HFFc6 (cell line): ENCODE data around the gene DDX4. TPM values are rescaled to one million over a fixed set of nuclear protein-coding genes. Genes with fewer than 3 reads are reported as not detected.
"Not testable (repeated sequence)": the region's sequence is repeated elsewhere in the genome, so short reads cannot be mapped to it uniquely, and the experiment has no call there.

Experiments used
- DNase-seq: peaks from one replicate; pipeline ENCODE4 v3.0.0-alpha.2; 2018
- H3K27ac Mint-ChIP-seq: 2 replicates; pipeline ENCODE4 v1.8.0; 2020; ENCODE audit warnings: mild to moderate bottlenecking, mixed read lengths
- H3K27me3 Mint-ChIP-seq: 2 replicates; pipeline ENCODE4 v1.8.0; 2021; ENCODE audit warnings: mild to moderate bottlenecking, moderate library complexity, mixed read lengths; ENCODE audit not compliant: insufficient read depth
- H3K36me3 Mint-ChIP-seq: 2 replicates; pipeline ENCODE4 v1.8.0; 2021; ENCODE audit warnings: low read depth, mixed read lengths
- H3K4me1 Mint-ChIP-seq: 2 replicates; pipeline ENCODE4 v1.8.0; 2020; ENCODE audit warnings: low read depth, mixed read lengths
- H3K4me3 Mint-ChIP-seq: 2 replicates; pipeline ENCODE4 v1.8.0; 2020; ENCODE audit warnings: mild to moderate bottlenecking, moderate library complexity, mixed read lengths
- H3K9me3 Mint-ChIP-seq: 2 replicates; pipeline ENCODE4 v1.8.0; 2020; ENCODE audit warnings: mild to moderate bottlenecking, mixed read lengths
- CTCF ChIP-seq: fragments of 200-600 bp; sonication (generic); IDR thresholded peaks from 2 replicates; pipeline ENCODE4 v1.5.0; 2021; ENCODE audit warnings: antibody characterized with exemption, mild to moderate bottlenecking
- total RNA-seq, 6 experiments: library from RNA; stranded (reverse); fragmentation: NEBNext Ultra II Directional; extraction: Animal tissue kit (Norgen Biotek cat#: 25700); gene quantifications; 2 replicates in 1 of 6; 3 replicates in 5 of 6; pipeline ENCODE4 v1.2.3, GENCODE V29; 2021

Gene DDX4
- total RNA-seq, 6 experiments from 2014 or later = not detected

GRCh38 chr5:55771175-55771655 is 33.4 kb downstream of the DDX4 start:
- no peak for DNase-seq
- no peak for TF ChIP-seq CTCF
- Mint-ChIP-seq H3K36me3 (no peaks in the 10 kb centered on the region), H3K4me3 (no peak overlapping the region), H3K9me3 (no peaks in the 10 kb centered on the region), H3K27me3 (peaks cover 11% of the 10 kb centered on the region), H3K4me1 (no peaks in the 10 kb centered on the region), H3K27ac (no peak overlapping the region)

DNA sequence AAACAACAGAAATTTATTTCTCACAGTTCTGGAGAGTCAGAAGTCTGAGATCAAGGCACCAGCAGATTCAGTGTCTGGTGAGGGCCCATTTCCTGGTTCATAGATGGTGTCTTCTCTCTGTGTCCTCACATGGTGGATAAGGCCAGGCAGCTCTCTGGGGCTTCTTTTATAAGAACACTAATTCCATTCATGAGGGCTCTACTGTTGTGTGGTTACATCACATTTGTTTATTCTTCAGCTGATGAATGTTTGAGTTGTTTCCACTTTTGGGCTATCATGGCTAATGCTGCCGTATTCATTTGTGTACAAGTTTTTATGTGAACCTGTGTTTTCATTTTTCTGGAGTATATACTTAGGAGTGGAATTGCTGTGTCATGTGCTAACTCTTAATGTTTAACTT is 35.2 kb downstream of the DDX4 start:
- Mint-ChIP-seq H3K4me3 (no peak overlapping the region), H3K36me3 (no peaks in the 10 kb centered on the region), H3K27ac (no peak overlapping the region), H3K4me1 (no peaks in the 10 kb centered on the region), H3K9me3 (no peaks in the 10 kb centered on the region), H3K27me3 (peaks cover 23% of the 10 kb centered on the region)
- TF ChIP-seq CTCF = no peak
- DNase-seq = no peak

DNA sequence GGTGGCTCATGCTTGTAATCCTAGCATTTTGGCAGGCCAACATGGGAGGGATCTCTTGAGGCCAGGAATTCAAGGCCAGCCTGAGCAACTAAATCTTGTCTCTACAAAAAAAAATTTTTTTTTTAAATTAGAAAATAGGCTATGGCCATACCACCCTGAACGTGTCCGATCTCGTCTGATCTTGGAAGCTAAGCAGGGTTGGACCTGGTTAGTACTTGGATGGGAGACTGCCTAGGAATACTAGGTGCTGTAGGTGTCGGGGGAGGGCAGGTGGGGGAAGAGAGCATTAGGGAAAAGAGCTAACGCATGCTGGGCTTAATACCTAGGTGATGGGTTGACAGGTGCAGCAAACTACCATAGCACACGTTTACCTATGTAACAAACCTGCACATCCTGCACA is 39.5 kb downstream of the DDX4 start:
- TF ChIP-seq CTCF = no peak
- H3K4me1 Mint-ChIP-seq = no peaks in the 10 kb centered on the region
- peaks cover 36% of the 10 kb centered on the region for H3K27me3 Mint-ChIP-seq
- no peak overlapping the region for H3K4me3 Mint-ChIP-seq
- H3K36me3 Mint-ChIP-seq = no peaks in the 10 kb centered on the region
- no peaks in the 10 kb centered on the region for H3K9me3 Mint-ChIP-seq
- no peak overlapping the region for H3K27ac Mint-ChIP-seq
- no peak for DNase-seq

- DNase-seq = no peak
- Mint-ChIP-seq H3K9me3 (no peaks in the 10 kb centered on the region), H3K4me1 (no peaks in the 10 kb centered on the region), H3K36me3 (no peaks in the 10 kb centered on the region), H3K27me3 (peaks cover 4% of the 10 kb centered on the region), H3K4me3 (no peak overlapping the region), H3K27ac (no peak overlapping the region)
- no peak for TF ChIP-seq CTCF
Observed at GRCh38 chr5:55800924-55801323, 63.1 kb downstream of the DDX4 start.

GRCh38 chr5:55808814-55809213 is 71.0 kb downstream of the DDX4 start:
- not testable (repeated sequence) for H3K36me3 Mint-ChIP-seq, H3K4me3 Mint-ChIP-seq, H3K4me1 Mint-ChIP-seq, H3K27ac Mint-ChIP-seq, DNase-seq
- H3K9me3 Mint-ChIP-seq = peaks cover 16% of the 10 kb centered on the region
- peaks cover 26% of the 10 kb centered on the region for H3K27me3 Mint-ChIP-seq

DNA sequence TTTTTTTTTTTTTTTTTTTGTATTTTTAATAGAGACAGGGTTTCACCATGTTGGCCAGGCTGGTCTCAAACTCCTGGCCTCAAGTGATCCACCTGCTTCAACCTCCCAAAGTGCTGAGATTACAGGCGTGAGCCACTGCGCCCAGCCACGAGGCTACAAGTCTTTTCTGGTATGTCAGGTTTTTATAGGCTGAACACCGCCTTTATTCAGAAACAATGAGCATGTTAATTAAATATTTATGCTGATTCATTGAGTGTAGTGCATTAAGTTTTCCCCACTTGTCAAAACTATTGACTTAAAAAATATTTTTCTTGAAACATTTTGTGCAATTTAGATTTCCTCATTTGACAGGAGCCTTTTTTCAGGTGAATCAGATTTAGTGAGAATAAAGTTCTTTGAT is 78.1 kb downstream of the DDX4 start:
- not testable (repeated sequence) for DNase-seq

DNA sequence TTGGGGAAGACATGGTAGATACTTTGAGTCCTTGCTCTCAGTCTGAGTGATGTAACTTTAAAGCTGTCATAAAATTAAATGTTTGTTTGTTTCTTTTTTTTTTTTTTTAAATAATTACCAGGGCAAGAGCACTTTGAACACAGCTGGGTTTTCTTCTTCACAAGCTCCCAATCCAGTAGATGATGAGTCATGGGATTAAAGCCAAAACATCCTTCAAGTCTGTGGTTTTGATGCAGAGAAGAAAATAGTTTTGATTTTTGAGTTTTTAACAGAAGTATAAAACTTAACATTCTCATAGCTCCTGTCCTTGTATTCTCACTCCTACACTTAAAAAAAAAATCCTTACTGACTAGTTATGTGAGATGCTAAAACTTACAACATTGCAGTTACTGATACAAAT is 78.5 kb downstream of the DDX4 start:
- peaks cover 13% of the 10 kb centered on the region for H3K27me3 Mint-ChIP-seq
- no peaks in the 10 kb centered on the region for H3K9me3 Mint-ChIP-seq
- no peaks in the 10 kb centered on the region for H3K36me3 Mint-ChIP-seq
- no peak overlapping the region for H3K27ac Mint-ChIP-seq
- H3K4me1 Mint-ChIP-seq = peaks cover 8% of the 10 kb centered on the region
- no peak overlapping the region for H3K4me3 Mint-ChIP-seq
- peak; percentile 60 for DNase-seq
- no peak for TF ChIP-seq CTCF

More for the DNA sequence above, 78.1 kb downstream of the DDX4 start:
- H3K27ac Mint-ChIP-seq, H3K36me3 Mint-ChIP-seq, H3K4me3 Mint-ChIP-seq, H3K9me3 Mint-ChIP-seq, H3K4me1 Mint-ChIP-seq: not testable (repeated sequence)
- peaks cover 10% of the 10 kb centered on the region for H3K27me3 Mint-ChIP-seq
